ENCODE results near the gene PPP1R7.

DNA sequence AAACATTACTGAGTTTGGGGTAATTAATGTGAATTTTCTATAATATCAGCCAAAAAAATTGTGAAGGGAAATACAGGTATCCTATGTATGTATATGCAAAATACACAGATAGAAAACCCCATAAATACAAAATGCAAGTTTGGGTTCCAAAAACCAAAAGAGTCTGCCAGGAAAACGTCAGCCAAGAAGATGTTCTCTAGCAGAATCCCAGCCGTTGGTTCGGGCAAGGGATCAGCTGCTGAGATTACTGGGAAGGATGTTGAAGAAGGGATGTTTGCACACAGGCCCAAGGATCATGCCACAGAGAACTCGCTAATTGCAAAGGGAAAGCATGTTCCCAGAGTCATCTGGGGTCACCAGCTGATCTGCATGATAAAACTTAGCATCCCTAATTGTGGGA, 28.7 kb downstream of the PPP1R7 start:
- TF ChIP-seq, protein P1, sequence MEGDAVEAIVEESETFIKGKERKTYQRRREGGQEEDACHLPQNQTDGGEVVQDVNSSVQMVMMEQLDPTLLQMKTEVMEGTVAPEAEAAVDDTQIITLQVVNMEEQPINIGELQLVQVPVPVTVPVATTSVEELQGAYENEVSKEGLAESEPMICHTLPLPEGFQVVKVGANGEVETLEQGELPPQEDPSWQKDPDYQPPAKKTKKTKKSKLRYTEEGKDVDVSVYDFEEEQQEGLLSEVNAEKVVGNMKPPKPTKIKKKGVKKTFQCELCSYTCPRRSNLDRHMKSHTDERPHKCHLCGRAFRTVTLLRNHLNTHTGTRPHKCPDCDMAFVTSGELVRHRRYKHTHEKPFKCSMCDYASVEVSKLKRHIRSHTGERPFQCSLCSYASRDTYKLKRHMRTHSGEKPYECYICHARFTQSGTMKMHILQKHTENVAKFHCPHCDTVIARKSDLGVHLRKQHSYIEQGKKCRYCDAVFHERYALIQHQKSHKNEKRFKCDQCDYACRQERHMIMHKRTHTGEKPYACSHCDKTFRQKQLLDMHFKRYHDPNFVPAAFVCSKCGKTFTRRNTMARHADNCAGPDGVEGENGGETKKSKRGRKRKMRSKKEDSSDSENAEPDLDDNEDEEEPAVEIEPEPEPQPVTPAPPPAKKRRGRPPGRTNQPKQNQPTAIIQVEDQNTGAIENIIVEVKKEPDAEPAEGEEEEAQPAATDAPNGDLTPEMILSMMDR (IDR thresholded peaks at IDR 0.05; ENCODE audit: low read depth, low read length, missing input control) = no peak
- TF ChIP-seq RXRA (IDR thresholded peaks at IDR 0.05) (no peak), YY1 (IDR thresholded peaks at IDR 0.05) (no peak), FOXA1 (IDR thresholded peaks at IDR 0.05) (no peak)
- TF ChIP-seq, protein P2, sequence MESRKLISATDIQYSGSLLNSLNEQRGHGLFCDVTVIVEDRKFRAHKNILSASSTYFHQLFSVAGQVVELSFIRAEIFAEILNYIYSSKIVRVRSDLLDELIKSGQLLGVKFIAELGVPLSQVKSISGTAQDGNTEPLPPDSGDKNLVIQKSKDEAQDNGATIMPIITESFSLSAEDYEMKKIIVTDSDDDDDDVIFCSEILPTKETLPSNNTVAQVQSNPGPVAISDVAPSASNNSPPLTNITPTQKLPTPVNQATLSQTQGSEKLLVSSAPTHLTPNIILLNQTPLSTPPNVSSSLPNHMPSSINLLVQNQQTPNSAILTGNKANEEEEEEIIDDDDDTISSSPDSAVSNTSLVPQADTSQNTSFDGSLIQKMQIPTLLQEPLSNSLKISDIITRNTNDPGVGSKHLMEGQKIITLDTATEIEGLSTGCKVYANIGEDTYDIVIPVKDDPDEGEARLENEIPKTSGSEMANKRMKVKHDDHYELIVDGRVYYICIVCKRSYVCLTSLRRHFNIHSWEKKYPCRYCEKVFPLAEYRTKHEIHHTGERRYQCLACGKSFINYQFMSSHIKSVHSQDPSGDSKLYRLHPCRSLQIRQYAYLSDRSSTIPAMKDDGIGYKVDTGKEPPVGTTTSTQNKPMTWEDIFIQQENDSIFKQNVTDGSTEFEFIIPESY (IDR thresholded peaks at IDR 0.05) = no peak
- TF ChIP-seq, protein P3, sequence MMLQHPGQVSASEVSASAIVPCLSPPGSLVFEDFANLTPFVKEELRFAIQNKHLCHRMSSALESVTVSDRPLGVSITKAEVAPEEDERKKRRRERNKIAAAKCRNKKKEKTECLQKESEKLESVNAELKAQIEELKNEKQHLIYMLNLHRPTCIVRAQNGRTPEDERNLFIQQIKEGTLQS (IDR thresholded peaks at IDR 0.05) = no peak

Measured in liver (tissue), 3 donors.